T-helper 2 cell treated with Interferon-gamma antibody and Interleukin-4, amounts not matched to agents 5 μg/mL and 100 μg/mL, for 36 hours (primary cell): ENCODE results near the gene ZBTB46.

Experiments
- DNase-seq: peaks from one replicate; pipeline ENCODE4 v3.0.0; 2021; ENCODE audit warnings: low spot score
- H3K27ac Mint-ChIP-seq: one replicate; pipeline ENCODE4 v1.8.0; 2021; ENCODE audit warnings: mild to moderate bottlenecking, mixed read lengths
- H3K27me3 Mint-ChIP-seq: one replicate; pipeline ENCODE4 v1.8.0; 2021; ENCODE audit warnings: low read depth, mixed read lengths
- H3K36me3 Mint-ChIP-seq: one replicate; pipeline ENCODE4 v1.8.0; 2021; ENCODE audit warnings: low read depth, mixed read lengths
- H3K4me1 Mint-ChIP-seq: one replicate; pipeline ENCODE4 v1.8.0; 2021; ENCODE audit warnings: low read depth, mixed read lengths
- H3K4me3 Mint-ChIP-seq: one replicate; pipeline ENCODE4 v1.8.0; 2022; ENCODE audit warnings: mild to moderate bottlenecking, moderate library complexity, mixed read lengths
- H3K9me3 Mint-ChIP-seq: one replicate; pipeline ENCODE4 v1.8.0; 2021; ENCODE audit warnings: mixed read lengths

The ZBTB46 gene

GRCh38 chr20:63696628-63697356 is 134.3 kb downstream of the ZBTB46 start, which contains the start of gene TNFRSF6B:
Gene TNFRSF6B, plus strand, starts transcription at chr20:63696652. Its CDS starts 116 bp downstream, at chr20:63696768.
- no peaks in the 10 kb centered on the region for H3K9me3 Mint-ChIP-seq
- H3K4me1 Mint-ChIP-seq: no peaks in the 10 kb centered on the region
- peak within 1 kb of the TSS; percentile 36 for H3K27ac Mint-ChIP-seq
- peaks cover 2% of the 10 kb centered on the region for H3K27me3 Mint-ChIP-seq
- no peak for DNase-seq
- peaks cover 9% of the 10 kb centered on the region for H3K36me3 Mint-ChIP-seq
- no peak within 1 kb of the TSS for H3K4me3 Mint-ChIP-seq

- Mint-ChIP-seq H3K9me3 (no peaks in the 10 kb centered on the region), H3K27me3 (peaks cover 2% of the 10 kb centered on the region), H3K27ac (no peak overlapping the region), H3K4me1 (no peaks in the 10 kb centered on the region), H3K36me3 (peaks cover 12% of the 10 kb centered on the region), H3K4me3 (no peak overlapping the region)
- no peak for DNase-seq
Observed at GRCh38 chr20:63696306-63696627, 134.8 kb downstream of the ZBTB46 start.

DNA sequence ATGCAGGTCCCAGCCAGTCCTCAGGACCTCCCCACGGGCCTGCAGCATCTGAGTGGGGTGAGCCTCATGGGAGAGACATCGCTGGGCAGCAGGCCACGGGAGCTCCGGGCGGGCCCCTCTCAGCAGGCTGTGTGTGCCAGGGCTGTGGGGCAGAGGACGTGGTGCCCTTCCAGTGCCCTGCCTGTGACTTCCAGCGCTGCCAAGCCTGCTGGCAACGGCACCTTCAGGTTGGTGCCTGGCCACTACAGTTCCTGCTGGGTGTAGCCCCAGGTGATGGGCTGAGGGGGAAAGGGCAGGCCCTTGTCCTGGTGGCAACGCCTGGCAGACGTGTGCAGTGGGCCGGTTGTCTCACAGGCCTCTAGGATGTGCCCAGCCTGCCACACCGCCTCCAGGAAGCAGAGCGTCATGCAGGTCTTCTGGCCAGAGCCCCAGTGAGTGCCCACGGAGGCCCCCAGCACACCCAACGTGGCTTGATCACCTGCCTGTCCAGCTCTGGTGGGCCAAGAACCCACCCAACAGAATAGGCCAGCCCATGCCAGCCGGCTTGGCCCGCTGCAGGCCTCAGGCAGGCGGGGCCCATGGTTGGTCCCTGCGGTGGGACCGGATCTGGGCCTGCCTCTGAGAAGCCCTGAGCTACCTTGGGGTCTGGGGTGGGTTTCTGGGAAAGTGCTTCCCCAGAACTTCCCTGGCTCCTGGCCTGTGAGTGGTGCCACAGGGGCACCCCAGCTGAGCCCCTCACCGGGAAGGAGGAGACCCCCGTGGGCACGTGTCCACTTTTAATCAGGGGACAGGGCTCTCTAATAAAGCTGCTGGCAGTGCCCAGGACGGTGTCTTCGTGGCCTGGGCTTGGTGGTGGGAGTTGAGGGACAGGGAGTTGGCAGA is 135.4 kb downstream of the ZBTB46 start:
- no peak for DNase-seq
- no peak overlapping the region for H3K4me3 Mint-ChIP-seq
- H3K36me3 Mint-ChIP-seq: peaks cover 13% of the 10 kb centered on the region
- H3K4me1 Mint-ChIP-seq: no peaks in the 10 kb centered on the region
- H3K27me3 Mint-ChIP-seq: peaks cover 2% of the 10 kb centered on the region
- no peak overlapping the region for H3K27ac Mint-ChIP-seq
- H3K9me3 Mint-ChIP-seq: no peaks in the 10 kb centered on the region

- no peak overlapping the region for H3K27ac Mint-ChIP-seq
Observed at GRCh38 chr20:63694584-63695423, 136.3 kb downstream of the ZBTB46 start.

GRCh38 chr20:63693733-63694583 is 137.1 kb downstream of the ZBTB46 start:
- Mint-ChIP-seq H3K9me3 (no peaks in the 10 kb centered on the region), H3K36me3 (peaks cover 13% of the 10 kb centered on the region), H3K4me1 (no peaks in the 10 kb centered on the region), H3K27me3 (peaks cover 2% of the 10 kb centered on the region), H3K4me3 (no peak overlapping the region), H3K27ac (peak overlapping the region; percentile 83)
- no peak for DNase-seq

More at GRCh38 chr20:63694584-63695423, 136.3 kb downstream of the ZBTB46 start:
- no peaks in the 10 kb centered on the region for H3K9me3 Mint-ChIP-seq
- no peak overlapping the region for H3K4me3 Mint-ChIP-seq
- DNase-seq: no peak
- H3K36me3 Mint-ChIP-seq: peaks cover 13% of the 10 kb centered on the region
- H3K4me1 Mint-ChIP-seq: no peaks in the 10 kb centered on the region
- peaks cover 2% of the 10 kb centered on the region for H3K27me3 Mint-ChIP-seq
